ENCODE measurements around the gene PIEZO2.

- TF ChIP-seq CTCF (IDR thresholded peaks at IDR 0.05 in 8 of 11, conservative IDR thresholded peaks at IDR 0.05 in 3 of 11) = no peak
- TF ChIP-seq POLR2A (IDR thresholded peaks at IDR 0.05) = no peak
- TF ChIP-seq POLR2AphosphoS5 (IDR thresholded peaks at IDR 0.05) = no peak
Observed at GRCh38 chr18:11136241-11136640, 13.1 kb downstream of the PIEZO2 start.

Measured in spleen (tissue), 7 donors.